22Rv1 (cell line): Measurements from ENCODE around the gene SMIM35.
A peak's percentile ranks its signal among the peaks of the same experiment; 100 is the strongest.

Experiments used
- H3K27ac ChIP-seq: fragments of 450-650 bp; 2 replicates; pipeline ENCODE4 v1.5.1; 2017
- CTCF ChIP-seq: fragments of 450-650 bp; IDR thresholded peaks from 2 replicates; pipeline ENCODE4 v1.5.1; 2017; ENCODE audit warnings: mild to moderate bottlenecking
- ZFX ChIP-seq: fragments of 450-650 bp; IDR thresholded peaks from 2 replicates; pipeline ENCODE4 v1.6.1; 2017; ENCODE audit warnings: antibody characterized with exemption, borderline replicate concordance

Gene SMIM35

GRCh38 chr11:118099838-118100556 is 13.2 kb upstream of the SMIM35 start:
- no peak for TF ChIP-seq CTCF
- H3K27ac ChIP-seq, result no peak overlapping the region

- TF ChIP-seq CTCF (no peak), ZFX (no peak)
- H3K27ac ChIP-seq, result no peak overlapping the region
Observed at GRCh38 chr11:118098996-118099837, 12.5 kb upstream of the SMIM35 start.

GRCh38 chr11:118095967-118096367 is 9.2 kb upstream of the SMIM35 start:
- no peak for TF ChIP-seq CTCF
- TF ChIP-seq ZFX, result no peak
- no peak overlapping the region for H3K27ac ChIP-seq

- no peak overlapping the region for H3K27ac ChIP-seq
- TF ChIP-seq ZFX (no peak), CTCF (no peak)
Observed at GRCh38 chr11:118095493-118095892, 8.7 kb upstream of the SMIM35 start.

GRCh38 chr11:118092907-118093571 is 6.3 kb upstream of the SMIM35 start:
- no peak overlapping the region for H3K27ac ChIP-seq
- TF ChIP-seq ZFX, result no peak
- no peak for TF ChIP-seq CTCF

- no peak for TF ChIP-seq CTCF
- no peak for TF ChIP-seq ZFX
- H3K27ac ChIP-seq, result peak overlapping the region; percentile 30
Observed at GRCh38 chr11:118091690-118092089, 4.9 kb upstream of the SMIM35 start.
